SIG-M5 treated with dmso at 0.1 percent for 504 hours (cell line): ENCODE measurements around the gene PSKH1.
"Not testable (repeated sequence)": the region's sequence is repeated elsewhere in the genome, so short reads cannot be mapped to it uniquely, and the experiment has no call there.

ENCODE experiments used
- DNase-seq: peaks from one replicate; lab custom pipeline; 2025; ENCODE audit not compliant: unreplicated experiment; lab: John Stamatoyannopoulos, UW

The PSKH1 gene

GRCh38 chr16:67885976-67886375 lies 7.1 kb upstream of the PSKH1 start:
- DNase-seq, result no peak

DNA sequence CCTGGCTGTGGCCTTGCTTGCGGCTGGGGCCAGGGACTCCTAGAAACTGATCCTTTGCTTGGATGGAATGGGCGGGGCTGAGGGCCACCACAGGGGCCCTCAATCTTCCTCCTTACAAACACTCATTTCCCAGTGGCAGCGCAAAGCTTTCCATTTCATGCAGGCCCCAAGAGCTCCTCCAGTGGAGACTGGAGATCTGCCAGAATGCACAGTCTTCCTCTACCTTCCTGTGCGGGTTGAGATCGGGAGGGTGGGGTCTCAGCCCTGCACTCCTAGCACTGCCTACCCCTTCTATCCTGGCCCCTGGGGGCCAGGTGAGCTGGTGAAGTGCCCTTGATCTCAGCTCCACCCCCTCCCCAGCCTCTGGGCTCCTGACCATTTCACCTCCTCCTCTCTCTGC lies 6.7 kb upstream of the PSKH1 start:
- DNase-seq, result no peak

GRCh38 chr16:67888331-67888730 lies 4.7 kb upstream of the PSKH1 start:
- no peak for DNase-seq

DNA sequence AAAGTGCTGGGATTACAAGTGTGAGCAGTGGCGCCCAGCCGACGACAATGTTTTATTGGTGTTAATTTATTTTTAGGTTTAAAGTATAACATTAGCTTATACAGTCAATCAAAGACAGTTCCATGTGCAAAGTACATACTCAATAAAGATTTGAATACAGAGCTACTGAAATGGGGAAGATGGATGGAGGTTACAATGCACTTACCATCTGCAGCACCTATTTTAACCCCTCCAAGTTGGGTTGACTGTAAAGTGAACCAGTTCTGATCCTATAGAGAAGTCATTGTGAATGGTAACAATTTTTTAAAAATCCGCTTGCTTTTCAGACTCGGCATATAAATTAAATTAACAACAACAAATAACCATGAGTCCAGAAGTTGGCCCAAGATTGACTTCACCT lies 679 bp upstream of the PSKH1 start:
- DNase-seq, result no peak

GRCh38 chr16:67893743-67894399 lies 817 bp downstream of the PSKH1 start:
- no peak for DNase-seq

- DNase-seq, result no peak
Observed at GRCh38 chr16:67897231-67897630, 4.2 kb downstream of the PSKH1 start.

DNA sequence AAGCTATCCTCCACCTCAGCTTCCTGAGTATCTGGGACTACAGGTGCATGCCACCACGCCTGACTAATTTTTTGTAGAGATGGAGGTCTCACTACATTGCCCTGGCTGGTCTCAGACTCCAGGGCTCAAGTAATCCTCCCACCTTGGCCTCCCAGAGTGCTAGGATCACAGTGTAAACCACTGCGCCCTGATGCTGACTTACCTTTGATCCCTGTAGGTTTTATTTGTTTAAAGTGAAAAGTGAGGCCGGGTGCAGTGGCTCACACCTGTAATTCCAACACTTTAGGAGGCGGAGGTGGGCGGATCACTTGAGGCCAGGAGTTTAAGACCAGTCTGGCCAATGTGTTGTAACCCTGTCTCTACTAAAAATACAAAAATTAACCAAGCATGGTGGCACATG lies 8.7 kb downstream of the PSKH1 start:
- DNase-seq, result no peak

DNA sequence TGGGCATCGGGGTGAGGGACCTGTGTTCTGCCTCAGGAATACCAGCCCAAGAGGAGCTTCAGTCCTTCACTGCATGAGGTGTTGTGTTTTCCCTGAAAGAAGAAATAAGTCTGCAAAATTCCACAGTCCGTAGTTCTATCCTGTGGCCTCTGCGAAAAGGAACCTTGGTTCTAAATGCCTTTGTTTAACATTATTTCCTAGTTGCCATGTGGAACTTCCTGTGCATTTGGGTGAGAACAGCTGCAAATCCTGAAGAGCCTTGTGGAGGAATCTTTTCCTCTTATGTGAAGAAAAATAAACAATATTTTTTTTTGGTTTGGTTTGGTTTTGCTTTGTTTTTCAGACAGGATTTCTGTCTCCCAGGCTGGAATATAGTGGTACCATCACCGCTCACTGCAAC lies 9.8 kb downstream of the PSKH1 start:
- DNase-seq, result no peak

GRCh38 chr16:67907397-67908180 lies 14.5 kb downstream of the PSKH1 start:
- DNase-seq, result no peak

GRCh38 chr16:67909056-67909742 lies 16.1 kb downstream of the PSKH1 start:
- DNase-seq, result no peak

GRCh38 chr16:67910158-67910557 lies 17.1 kb downstream of the PSKH1 start:
- no peak for DNase-seq

- DNase-seq, result no peak
Observed at GRCh38 chr16:67914758-67915495, 21.9 kb downstream of the PSKH1 start.

DNA sequence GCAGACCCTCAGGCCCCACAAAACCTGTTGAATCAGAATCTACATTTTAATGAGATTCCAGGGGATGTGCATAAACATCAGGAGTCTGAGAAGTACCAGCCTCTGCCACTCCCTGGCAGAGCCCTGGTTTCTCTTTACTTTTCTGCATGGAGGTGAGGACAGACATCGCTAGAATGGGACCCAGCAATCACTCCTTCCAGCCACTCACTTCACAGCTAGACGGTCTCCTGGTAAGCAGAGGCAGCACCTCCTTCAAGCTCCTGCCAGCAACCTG lies 22.4 kb downstream of the PSKH1 start:
- not testable (repeated sequence) for DNase-seq

DNA sequence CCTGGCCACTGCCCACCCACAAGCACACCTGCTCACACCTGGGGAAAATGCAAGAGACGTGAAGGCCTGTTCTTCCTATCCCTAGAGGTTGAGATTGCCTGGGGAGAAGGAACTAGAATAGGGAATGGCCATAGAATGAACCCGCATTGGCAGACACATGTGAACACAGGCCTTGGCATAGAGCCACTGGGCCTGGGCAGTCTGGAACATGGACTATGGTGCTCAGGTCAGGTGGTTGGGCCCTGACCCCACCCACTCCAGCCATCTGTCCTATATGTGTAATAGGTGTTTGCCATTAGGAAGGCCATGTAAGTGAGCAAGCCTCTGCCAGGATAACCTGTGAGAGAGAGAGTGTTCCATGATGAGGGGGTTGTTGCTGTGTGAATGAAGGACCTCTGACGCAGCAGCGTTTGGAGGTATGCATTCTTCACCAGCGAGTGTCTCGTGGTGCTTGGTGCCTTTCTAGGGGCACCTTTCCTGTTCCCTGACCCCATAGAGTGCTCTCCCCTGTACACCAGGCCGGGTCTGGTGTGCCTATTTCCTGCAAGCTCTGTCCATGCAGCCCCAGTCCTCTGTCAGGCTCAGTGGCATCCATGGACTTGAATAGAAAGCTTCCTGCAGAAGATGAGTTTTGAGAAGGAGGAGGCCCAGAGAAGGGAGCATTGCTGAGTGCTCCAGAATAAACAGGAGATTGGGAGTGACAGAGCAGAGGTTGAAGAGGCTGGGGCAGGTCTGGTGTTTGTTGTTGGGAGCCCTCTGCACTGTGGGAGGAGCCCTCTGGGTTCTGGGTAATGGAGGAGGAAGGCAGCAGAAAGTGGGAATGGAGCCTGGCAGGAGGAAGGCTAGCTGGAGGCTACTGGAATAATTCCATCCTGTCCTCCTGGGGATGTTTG lies 23.0 kb downstream of the PSKH1 start:
- no peak for DNase-seq

GRCh38 chr16:67917140-67917851 lies 24.2 kb downstream of the PSKH1 start:
- no peak for DNase-seq

GRCh38 chr16:67917852-67918236 lies 24.8 kb downstream of the PSKH1 start:
- DNase-seq, result peak; percentile 40

GRCh38 chr16:67919622-67920221 lies 26.7 kb downstream of the PSKH1 start:
- no peak for DNase-seq

DNA sequence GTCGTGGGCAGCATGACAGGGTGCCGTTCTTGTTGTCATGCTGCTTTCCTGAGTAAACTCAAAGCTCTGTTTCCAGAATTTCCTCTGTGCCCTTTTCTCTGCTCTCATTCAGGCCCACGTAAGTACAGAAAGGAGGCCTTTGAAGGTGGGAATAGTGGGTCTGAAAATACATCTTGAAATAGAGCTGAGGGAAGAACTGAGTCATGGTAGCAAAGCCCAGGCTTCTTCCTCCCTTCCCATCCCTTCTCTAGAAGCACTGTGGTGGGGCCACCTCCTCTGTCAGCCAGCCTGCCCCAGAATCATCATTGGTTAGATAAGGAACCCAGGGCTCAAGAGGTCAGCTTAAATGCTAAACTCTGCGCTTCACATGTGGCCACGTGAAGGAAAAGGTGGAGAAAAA lies 29.2 kb downstream of the PSKH1 start:
- DNase-seq, result no peak

DNA sequence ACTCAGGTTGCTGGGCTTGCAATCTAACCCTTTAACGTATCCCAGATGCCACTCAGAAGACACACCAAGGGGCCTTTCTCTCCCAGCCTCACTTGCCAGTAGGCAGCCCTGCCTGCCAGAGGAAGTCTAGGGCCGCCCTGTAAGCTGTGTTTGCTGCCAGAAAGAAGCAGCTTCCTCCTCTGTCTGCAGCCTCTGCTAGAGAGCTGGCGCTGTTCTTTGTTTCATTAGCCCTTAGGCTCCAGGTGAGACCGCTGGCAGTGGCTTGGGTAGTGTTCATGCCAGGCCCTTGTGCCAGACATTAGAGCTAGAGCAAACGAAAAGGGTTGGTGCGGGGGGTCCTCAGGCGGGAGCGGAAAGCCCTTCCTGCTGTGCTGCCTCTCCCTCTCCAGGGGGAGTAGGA lies 29.7 kb downstream of the PSKH1 start:
- no peak for DNase-seq
